ENCODE measurements around the gene CCDC184.

The CCDC184 gene

DNA sequence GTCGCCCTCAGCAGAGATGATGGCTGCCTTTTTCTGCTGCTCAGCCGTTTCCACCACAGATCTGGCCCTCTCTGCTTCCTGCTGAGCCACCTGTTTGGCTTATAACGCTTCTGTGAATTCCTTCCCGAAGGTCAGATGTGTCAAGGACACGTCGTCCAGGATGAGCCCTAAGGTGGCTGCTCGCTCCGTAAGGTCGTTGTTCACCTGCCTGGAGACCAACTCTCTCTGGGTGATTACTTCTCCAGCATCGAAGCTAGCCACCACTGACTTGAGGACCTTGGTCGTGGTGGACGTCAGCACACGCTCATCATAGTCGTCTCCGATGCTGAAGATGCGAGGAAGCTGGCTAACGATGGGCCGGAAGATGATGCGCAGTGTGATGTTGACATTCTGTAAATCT, 14.4 kb upstream of the CCDC184 start:
- Histone ChIP-seq H3K36me3 (no peaks in the 10 kb centered on the region), H3K4me3 (no peak overlapping the region), H3K27me3 (peaks cover 0 to 12% of the 10 kb centered on the region in 2 donors), H3K4me1 (no peaks in the 10 kb centered on the region), H3K9me3 (no peaks in the 10 kb centered on the region), H3K27ac (no peak overlapping the region)
- intact Hi-C loops (cut with DNase I; ENCODE audit: low total_unique reads), result loop anchor here (5.0 kb wide), 1 partner anchor 87 kb away; no protein-coding TSS in a partner anchor
- TF ChIP-seq, protein P1, sequence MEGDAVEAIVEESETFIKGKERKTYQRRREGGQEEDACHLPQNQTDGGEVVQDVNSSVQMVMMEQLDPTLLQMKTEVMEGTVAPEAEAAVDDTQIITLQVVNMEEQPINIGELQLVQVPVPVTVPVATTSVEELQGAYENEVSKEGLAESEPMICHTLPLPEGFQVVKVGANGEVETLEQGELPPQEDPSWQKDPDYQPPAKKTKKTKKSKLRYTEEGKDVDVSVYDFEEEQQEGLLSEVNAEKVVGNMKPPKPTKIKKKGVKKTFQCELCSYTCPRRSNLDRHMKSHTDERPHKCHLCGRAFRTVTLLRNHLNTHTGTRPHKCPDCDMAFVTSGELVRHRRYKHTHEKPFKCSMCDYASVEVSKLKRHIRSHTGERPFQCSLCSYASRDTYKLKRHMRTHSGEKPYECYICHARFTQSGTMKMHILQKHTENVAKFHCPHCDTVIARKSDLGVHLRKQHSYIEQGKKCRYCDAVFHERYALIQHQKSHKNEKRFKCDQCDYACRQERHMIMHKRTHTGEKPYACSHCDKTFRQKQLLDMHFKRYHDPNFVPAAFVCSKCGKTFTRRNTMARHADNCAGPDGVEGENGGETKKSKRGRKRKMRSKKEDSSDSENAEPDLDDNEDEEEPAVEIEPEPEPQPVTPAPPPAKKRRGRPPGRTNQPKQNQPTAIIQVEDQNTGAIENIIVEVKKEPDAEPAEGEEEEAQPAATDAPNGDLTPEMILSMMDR (IDR thresholded peaks at IDR 0.05), result no peak
- no peak for DNase-seq

DNA sequence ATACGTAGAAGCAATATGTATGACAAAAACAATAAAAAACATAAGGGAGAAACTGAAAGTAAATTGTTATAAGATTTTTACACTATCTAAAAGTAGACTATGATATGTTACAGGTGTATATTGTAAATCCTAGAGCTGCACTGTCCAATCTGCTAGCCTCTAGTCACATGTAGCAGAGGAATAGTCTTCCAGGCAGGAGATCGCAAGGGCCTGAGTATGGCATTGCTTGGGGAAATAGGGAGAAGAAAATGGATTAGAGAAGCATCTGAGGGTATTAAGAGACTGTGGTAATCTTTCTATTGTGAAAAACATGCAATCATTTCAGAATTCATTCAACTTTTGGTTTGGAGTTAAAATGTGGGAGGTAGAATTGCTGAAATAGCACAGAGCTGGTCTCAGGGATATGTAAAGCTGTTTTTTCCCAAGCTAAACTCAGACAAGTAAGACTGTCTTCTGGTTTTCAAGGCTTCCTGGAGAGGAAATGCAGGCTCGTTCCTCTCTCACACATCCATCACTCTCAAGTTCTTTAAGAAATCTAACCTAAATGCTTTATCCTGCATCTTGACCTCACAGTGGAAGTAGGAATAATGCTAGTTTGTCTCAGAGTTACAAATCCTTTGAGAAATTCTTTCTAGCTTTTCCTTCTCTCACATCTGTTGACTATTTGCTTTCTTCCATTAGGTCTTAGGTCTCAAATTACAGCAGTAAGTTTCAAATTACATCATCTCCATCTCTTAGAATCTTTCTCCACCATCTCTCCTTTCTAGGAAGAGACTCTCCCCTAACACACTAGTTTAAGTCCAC, 7.6 kb upstream of the CCDC184 start:
- no peak for DNase-seq
- H3K9me3 ChIP-seq, result no peaks in the 10 kb centered on the region
- H3K36me3 ChIP-seq, result no peaks in the 10 kb centered on the region
- H3K4me3 ChIP-seq, result no peak overlapping the region
- no peak overlapping the region for H3K27ac ChIP-seq
- intact Hi-C loops (cut with DNase I; ENCODE audit: low total_unique reads), result no loop called here
- peaks cover 0 to 24% of the 10 kb centered on the region in 2 donors for H3K27me3 ChIP-seq
- H3K4me1 ChIP-seq, result no peaks in the 10 kb centered on the region
- TF ChIP-seq, protein P1 (IDR thresholded peaks at IDR 0.05), result no peak

DNA sequence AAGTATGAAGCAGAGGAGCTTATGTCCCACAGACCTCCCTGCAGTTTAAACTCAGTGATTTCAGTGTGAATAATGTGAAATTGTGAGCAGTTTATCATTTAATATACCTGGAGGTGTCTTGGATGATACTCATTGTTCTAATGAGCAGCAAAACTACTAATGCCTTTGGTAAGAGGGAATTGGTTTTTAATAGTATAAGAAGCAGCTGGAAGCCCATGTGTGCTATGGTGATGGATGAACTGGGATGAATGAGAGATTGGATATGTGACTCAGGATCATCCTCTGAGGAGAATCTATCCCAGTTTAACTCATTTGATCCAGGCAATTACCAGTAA, 7.1 kb upstream of the CCDC184 start:
- TF ChIP-seq, protein P1 (IDR thresholded peaks at IDR 0.05), result no peak
- no peak overlapping the region for H3K27ac ChIP-seq

DNA sequence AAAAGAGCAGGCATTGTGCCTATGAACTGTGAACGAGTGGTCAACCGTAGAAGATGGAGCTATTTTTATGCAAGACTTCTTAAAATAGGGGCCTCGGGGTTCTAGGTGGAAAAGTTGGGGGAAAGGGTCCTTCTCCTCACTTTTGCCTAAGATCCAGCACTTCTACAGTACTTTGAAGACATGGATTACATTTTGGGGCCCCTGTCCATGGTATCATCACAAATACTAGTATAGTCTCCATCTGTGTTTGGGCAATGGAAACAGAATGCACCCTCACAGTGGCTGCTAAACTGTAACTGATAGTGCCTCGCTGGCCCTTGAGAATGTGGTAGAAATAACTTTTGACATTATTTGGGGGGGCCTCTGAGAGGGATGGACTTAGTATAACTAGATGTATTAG, 5.5 kb upstream of the CCDC184 start:
- TF ChIP-seq, protein P1 (IDR thresholded peaks at IDR 0.05), result no peak
- no peak overlapping the region for H3K4me3 ChIP-seq
- H3K4me1 ChIP-seq, result peaks cover 0 to 9% (median 3%) of the 10 kb centered on the region in 4 donors
- no peaks in the 10 kb centered on the region for H3K9me3 ChIP-seq
- DNase-seq, result no peak
- H3K36me3 ChIP-seq, result no peaks in the 10 kb centered on the region
- peaks cover 0 to 29% of the 10 kb centered on the region in 2 donors for H3K27me3 ChIP-seq
- intact Hi-C loops (cut with DNase I; ENCODE audit: low total_unique reads), result no loop called here
- H3K27ac ChIP-seq, result no peak overlapping the region

More for the DNA sequence above, 7.1 kb upstream of the CCDC184 start:
- intact Hi-C loops (cut with DNase I; ENCODE audit: low total_unique reads), result no loop called here
- no peak for DNase-seq
- Histone ChIP-seq H3K9me3 (no peaks in the 10 kb centered on the region), H3K27me3 (peaks cover 0 to 29% of the 10 kb centered on the region in 2 donors), H3K4me1 (no peaks in the 10 kb centered on the region), H3K36me3 (no peaks in the 10 kb centered on the region), H3K4me3 (no peak overlapping the region)

DNA sequence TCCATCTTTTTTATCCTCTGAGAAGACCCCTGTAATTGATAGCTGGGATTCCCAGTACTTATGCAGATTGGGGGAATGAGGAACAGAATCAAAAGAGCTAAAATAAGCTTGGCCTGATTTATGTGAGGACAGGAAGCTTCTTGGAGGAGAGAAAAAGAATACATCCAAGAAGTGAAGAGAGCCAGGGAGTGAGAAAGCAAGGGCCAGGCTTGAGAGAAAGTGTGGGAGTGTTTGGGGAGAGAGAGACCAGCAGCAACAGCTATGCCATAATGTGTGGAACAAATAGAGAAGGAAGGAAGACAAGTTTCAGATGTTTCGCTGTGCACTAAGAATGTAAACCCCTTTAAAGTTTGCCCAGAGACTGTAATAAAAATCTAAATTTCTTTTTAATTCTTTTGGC, 4.0 kb upstream of the CCDC184 start:
- no peaks in the 10 kb centered on the region for H3K9me3 ChIP-seq
- intact Hi-C loops (cut with DNase I; ENCODE audit: low total_unique reads), result no loop called here
- H3K27ac ChIP-seq, result no peak overlapping the region
- no peak for DNase-seq
- peaks cover 0 to 21% (median 14%) of the 10 kb centered on the region in 4 donors for H3K4me1 ChIP-seq
- H3K27me3 ChIP-seq, result peaks cover 0 to 40% of the 10 kb centered on the region in 2 donors
- no peak overlapping the region for H3K4me3 ChIP-seq
- H3K36me3 ChIP-seq, result no peaks in the 10 kb centered on the region
- TF ChIP-seq, protein P1 (IDR thresholded peaks at IDR 0.05), result no peak

Data from tibial artery (tissue), 4 donors.